Lung microvascular endothelial cell (primary cell): ENCODE measurements around the gene PNKP. TPM values are rescaled to one million over a fixed set of nuclear protein-coding genes. Genes with fewer than 3 reads are reported as not detected.

Experiments
- DNase-seq, 2 donors: peaks; one replicate each; pipeline versions ENCODE4 v3.0.0 to v3.0.0-alpha.2; 2010; ENCODE audit warnings: low read depth in 2 of 2
- total RNA-seq: library from RNA; depleted of rRNA; stranded (reverse); fragments of >200 nt; gene quantifications from 2 replicates; pipeline ENCODE4 v1.2.1, GENCODE V29; 2014

The PNKP gene
- total RNA-seq, 1 donor from 2014 or later: 27.4 TPM

DNA sequence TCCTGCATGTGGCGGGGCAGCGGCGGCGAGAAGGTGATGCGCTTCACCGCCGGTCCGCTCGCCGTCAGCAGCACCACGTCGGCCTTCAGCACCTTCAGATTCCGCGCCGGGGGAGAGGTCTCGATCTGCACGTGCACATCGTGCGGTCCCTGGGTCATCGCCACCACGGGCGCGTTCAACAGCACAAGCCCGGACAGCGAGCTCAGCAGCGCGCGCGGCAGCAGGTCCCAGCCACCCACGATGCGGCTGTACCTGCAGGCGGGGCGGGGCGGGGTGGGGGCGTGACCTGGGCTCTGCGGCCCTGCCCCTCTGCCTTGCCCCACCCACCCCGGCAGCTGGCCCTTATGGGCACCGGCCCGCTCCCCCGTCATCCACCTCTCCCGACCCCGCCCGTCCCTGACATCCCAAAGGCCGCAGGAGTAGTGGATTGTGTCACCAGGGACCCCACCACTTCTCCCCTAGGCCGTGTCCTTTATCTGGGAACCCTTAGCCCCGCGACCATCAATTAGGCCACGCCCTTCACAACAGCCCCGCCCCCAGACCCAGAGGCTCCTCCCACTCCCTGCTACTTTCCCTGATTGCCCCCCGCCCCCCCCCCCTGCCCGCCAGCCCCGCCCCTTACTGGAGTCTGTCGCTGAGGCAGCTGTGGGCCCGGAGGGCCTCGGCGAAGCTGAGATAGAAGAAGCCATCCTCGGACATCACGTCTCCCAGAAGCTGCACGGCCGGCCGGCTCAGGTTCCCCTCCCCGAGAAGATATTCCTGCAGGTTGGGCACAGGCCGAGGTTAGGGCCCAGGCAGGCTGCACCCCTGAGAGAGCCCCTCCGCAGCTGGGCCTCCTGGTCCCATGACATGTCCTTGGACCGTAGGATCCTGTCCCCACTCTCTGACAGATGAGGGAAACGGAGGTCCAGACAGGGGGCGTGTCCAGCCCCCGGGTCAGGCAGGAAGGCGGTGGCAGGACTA is 23.3 kb upstream of the PNKP start:
- DNase-seq: no peak

GRCh38 chr19:49889687-49890348 is 22.4 kb upstream of the PNKP start:
- DNase-seq: peak; percentile 79 to 90

GRCh38 chr19:49889038-49889686 is 21.8 kb upstream of the PNKP start:
- no peak for DNase-seq

- no peak for DNase-seq
These were observed 21.1 kb upstream of the PNKP start for GRCh38 chr19:49888510-49888824.

DNA sequence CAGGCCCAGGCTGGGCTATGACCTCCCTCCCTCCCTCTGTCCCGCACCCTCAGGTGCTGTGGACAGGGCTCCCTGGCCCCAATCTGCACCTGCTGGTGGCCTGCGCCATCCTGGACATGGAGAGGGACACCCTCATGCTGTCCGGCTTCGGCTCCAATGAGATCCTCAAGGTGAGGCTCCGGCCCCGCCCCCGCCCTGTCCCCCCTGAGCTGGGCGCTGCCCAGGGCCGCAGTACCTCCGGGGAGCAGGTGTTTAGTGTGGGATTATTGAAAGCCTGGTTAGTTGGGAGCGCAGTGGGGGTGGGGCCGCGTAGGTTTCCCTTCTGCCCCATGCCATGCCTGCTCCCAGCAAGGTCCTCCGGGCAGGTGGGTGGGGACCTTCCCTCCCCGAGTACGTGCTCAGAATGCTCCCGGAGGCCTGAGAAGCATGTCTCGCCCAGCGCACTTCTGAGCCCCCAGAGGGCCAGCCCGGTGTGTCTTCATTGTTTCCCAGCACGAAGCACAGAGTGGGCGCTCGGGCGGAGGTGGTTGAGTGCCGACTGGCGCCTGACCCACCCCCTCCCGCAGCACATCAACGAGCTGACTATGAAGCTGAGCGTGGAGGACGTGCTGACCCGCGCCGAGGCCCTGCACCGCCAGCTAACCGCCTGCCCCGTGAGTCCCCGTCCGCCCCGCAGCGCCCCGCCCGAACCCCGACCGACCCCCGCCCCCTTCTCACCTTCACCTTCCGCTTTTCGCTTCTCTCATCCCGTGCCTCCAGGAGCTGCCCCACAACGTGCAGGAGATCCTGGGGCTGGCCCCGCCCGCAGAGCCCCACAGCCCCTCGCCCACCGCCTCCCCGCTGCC is 20.5 kb upstream of the PNKP start:
- no peak for DNase-seq

DNA sequence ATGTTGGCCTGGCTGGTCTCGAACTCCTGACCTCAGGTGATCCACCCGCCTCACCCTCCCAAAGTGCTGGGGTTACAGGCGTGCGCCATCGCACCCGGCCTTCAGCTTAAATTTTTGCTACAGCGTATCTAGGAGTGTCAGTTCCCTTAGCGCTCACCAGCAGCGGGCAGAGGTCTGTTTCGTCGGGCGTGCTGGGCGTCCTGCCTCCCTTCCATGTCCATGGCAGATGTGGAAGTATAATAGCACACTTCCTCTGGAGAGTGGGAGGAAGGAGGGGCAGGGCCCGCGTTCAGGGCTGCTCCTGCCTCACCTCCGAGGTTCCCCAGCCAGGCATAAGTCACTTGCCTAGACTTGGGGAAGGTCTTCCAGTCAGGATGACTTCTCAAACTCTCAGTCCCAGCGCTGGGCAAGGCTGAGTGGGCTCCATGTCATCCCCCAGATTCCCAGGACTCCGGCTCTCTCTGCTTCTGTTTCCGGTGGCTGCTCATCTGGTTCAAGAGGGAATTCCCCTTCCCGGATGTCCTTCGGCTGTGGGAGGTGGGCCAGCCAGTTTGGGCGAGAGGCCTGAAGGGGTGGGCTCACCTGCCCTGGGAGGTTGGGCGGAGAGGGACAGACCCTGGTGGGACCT is 19.8 kb upstream of the PNKP start:
- no peak for DNase-seq

GRCh38 chr19:49884760-49885159 is 17.4 kb upstream of the PNKP start:
- DNase-seq: no peak

DNA sequence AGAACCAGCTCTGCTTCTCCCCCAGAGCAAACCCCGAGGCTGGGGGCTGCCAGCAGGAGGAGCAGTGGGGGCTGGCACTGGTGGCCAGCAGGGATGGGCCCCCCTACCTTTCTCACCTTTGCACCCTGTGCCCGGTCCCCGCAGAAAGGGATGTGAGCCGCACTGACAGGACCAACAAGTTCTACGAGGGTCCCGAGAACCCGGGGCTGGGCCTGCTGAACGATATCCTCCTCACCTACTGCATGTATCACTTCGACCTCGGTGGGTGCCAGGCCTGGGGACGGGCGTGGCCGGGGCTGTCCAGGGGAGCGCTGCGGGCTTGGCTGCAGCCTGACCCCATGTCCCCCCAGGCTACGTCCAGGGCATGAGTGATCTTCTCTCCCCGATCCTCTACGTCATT is 16.7 kb upstream of the PNKP start:
- no peak for DNase-seq

DNA sequence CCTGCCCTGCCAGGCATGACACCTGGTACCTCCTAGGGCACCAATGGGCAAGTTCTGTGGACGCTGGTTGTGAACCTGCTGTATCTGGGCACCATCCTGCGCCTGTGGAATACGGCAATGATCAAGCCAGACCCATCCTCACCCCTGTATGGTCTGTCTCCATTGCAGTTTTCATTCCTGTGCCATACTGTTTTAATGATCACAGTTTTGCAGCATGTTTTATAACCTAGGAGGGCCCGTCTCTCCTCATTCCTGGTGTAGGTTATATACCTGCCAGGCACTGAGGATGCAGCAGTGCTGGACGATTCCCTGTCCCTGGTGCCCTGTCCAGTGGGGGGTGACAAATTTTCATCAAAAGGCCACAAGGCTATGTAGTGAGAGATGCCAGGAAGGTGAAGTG is 15.7 kb upstream of the PNKP start:
- DNase-seq: no peak

DNA sequence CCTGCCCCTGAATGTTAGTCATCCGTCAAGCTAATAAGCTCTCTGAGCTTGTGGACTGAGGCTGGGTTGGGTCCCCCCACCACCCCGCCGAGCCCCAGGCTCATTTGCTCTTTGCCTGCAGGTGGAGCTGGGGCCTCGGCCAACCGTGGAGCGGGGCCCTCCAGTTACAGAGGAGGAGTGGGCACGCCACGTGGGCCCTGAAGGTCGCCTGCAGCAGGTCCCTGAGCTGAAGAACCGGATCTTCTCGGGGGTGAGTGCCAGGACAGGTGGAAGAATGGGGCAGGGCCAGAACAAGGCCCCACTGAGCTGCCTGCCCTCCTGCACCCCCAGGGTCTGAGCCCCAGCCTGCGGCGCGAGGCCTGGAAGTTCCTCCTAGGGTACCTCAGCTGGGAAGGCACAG is 15.3 kb upstream of the PNKP start:
- DNase-seq: no peak

DNA sequence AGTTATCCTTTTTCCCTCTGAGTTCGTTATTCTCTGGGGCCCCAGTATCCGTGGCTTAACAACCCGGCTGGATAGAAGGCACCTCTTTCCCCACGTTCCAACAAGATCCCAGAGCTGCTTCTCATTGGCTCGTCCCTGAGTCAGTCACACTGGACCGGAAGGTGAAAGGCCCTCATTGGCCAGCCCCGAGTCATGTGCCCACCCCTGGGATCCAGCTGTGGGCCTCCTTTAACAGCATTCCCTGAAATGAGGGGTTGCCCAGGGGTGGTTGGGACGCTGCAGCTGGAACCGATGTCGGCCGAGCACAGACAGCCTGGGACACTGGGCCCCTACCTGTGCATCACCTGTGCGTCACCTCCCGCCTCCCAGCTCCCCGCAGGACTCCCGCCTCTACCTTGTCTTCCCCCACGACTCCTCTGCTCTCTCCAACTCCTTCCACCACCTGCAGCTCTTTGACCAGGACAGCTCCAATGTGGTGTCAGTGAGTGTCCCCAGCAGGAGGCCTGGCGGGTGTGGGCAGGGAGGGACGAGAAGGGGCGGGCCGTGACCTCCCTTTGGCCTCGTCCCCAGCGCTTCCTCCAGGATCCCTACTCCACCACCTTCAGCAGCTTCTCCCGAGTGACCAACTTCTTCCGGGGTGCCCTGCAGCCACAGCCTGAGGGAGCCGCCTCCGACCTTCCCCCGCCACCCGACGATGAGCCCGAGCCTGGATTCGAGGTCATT is 14.5 kb upstream of the PNKP start:
- DNase-seq: peak in 1 of 2 donors; percentile 36

- DNase-seq: no peak
These were observed 13.8 kb upstream of the PNKP start for GRCh38 chr19:49881186-49881585.

GRCh38 chr19:49880162-49880869 is 12.9 kb upstream of the PNKP start:
- no peak for DNase-seq

- peak in 1 of 2 donors; percentile 66 for DNase-seq
These were observed 12.0 kb upstream of the PNKP start for GRCh38 chr19:49879243-49879963.

DNA sequence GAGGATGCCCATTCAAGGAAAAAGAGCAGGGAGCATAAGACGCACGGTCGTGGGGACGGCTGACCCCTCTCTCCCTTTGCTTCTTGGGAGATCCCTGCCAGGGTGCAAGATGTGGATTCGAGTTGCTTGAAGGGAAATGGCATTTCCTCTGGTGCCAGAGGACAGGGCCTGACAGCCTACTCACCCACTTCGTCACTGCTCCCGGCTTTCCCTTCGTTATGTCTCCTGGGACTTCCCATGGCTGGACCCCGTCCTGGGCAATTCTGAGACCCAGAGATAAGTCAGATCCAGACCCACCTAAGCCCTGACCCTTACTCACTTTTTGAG is 11.3 kb upstream of the PNKP start:
- no peak for DNase-seq

- DNase-seq: peak; percentile 98
These were observed 10.7 kb upstream of the PNKP start for GRCh38 chr19:49877879-49878743.

DNA sequence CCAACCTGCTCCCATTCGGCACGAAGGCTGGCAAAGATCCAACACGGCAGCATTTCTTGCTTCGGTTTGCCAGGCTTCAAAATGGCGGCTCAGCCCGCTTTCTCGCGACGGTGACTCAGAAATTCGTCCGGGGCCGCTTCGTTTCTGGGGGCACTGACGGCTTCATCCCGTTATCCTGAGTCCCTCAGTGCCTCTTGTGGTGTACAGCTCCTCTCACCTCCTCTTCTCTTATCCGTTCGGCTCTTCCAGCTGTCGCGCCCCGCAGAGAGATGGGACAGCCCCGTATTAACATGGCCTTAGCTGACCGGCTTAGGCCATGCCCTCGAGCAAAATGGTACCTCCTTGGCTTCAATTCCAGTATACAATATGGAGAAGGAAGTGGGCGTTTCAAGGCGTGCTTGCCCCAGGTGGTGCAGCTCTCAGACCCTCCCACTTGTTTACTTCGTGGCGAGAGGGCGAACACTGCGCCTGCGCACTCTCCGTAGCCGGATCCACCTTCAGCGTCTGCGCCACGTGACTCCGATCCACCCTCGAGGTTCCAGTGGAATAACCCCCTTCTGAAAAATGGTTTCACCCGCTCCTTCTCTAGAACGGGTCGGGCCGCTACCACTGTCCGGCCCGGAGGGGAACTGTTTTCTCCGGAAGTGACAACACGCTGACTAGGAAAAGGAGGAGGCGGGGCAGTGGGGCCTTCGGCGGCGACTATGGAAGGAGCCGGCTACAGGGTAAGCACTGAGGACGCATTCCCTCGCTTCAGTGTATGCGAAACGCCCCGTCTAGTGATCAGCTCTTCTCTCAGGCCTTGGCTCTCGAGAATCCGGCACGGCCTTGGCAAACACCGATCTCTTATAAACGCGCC is 9.9 kb upstream of the PNKP start, which contains the start of the genes AKT1S1 and TBC1D17:
TSS of gene AKT1S1 (minus strand) at position 336 of the 859 bp plus-strand sequence. CDS start 4,060 bp downstream, outside the sequence.
TSS of gene TBC1D17 (plus strand) at position 683 of the 859 bp plus-strand sequence. CDS start at position 705, 22 bp downstream.
- peak; percentile 100 for DNase-seq
